Measurements from ENCODE around the gene EPN2.

DNA sequence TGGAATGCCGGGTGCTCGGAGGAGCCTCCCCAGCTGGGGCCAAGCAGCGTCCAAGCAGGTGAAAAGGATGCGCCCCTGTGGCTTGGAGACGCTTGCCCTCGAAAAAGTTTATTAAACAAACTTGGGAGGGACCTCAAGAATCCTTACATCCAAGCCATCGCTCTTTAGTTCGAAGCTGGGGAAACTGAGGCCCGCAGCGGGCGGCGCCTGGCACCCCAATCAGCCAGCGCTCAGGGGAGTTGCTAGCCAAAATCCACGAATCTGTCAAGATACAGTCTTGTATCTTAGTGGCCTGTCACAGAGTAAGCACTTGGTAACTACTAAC, 125.9 kb downstream of the EPN2 start:
- TF ChIP-seq, protein P1, sequence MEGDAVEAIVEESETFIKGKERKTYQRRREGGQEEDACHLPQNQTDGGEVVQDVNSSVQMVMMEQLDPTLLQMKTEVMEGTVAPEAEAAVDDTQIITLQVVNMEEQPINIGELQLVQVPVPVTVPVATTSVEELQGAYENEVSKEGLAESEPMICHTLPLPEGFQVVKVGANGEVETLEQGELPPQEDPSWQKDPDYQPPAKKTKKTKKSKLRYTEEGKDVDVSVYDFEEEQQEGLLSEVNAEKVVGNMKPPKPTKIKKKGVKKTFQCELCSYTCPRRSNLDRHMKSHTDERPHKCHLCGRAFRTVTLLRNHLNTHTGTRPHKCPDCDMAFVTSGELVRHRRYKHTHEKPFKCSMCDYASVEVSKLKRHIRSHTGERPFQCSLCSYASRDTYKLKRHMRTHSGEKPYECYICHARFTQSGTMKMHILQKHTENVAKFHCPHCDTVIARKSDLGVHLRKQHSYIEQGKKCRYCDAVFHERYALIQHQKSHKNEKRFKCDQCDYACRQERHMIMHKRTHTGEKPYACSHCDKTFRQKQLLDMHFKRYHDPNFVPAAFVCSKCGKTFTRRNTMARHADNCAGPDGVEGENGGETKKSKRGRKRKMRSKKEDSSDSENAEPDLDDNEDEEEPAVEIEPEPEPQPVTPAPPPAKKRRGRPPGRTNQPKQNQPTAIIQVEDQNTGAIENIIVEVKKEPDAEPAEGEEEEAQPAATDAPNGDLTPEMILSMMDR (IDR thresholded peaks at IDR 0.05), result no peak
- TF ChIP-seq POLR2A (IDR thresholded peaks at IDR 0.05) (no peak), EP300 (IDR thresholded peaks at IDR 0.05) (no peak)

Measured in tibial nerve (tissue), 4 donors.